GM12878 (cell line): ENCODE data around the gene KIAA2012. TPM values are rescaled to one million over a fixed set of nuclear protein-coding genes. Genes with fewer than 3 reads are reported as not detected.

Experiments
- ATAC-seq: fragments of 200-7000 bp; cut with Tn5 transposase; 3 replicates; pipeline ENCODE4 v1.9.1; 2020; ENCODE audit warnings: mild to moderate bottlenecking, moderate library complexity
- BruUV-seq: library from RNA; stranded (reverse); fragments of 400-500 nt; replicated peaks from 2 replicates; lab custom pipeline; 2021; lab: Mats Ljungman, UMichigan
- CTCF ChIA-PET: fragments of 300-600 bp; sonication (Branson Sonifier 250); formaldehyde crosslinking; extraction: SDS; loops from one replicate; lab custom pipeline; 2021; ENCODE audit warnings: inconsistent platforms; lab: Yijun Ruan, JAX
- POLR2A ChIA-PET: fragments of 350-600 bp; formaldehyde crosslinking; extraction: SDS; loops from one replicate; lab custom pipeline; 2021; ENCODE audit warnings: inconsistent platforms; lab: Charles Lee
- RAD21 ChIA-PET: fragments of 300-600 bp; sonication (Branson Sonifier 250); formaldehyde crosslinking; loops from one replicate; lab custom pipeline; 2023; ENCODE audit warnings: antibody characterized with exemption; ENCODE audit not compliant: unreplicated experiment; lab: Charles Lee
- SMC1A ChIA-PET: fragments of 300-600 bp; sonication (Branson Sonifier 250); formaldehyde crosslinking; loops from one replicate; lab custom pipeline; 2023; ENCODE audit not compliant: unreplicated experiment, uncharacterized antibody; lab: Charles Lee
- DNase-seq: peaks from one replicate; pipeline ENCODE4 v3.0.0-alpha.2; 2011; ENCODE audit warnings: low read depth, low spot score
- FAIRE-seq: peaks from 3 replicates; lab custom pipeline; 2011; peaks lifted over from hg19 to GRCh38; lab: Jason Lieb, UNC
- H2AFZ ChIP-seq: 2 replicates; pipeline ENCODE4 v1.6.0; 2011; ENCODE audit warnings: low read depth, low read length, control low read depth; ENCODE audit not compliant: control insufficient read depth
- H3K27ac ChIP-seq: 2 replicates; pipeline ENCODE4 v1.5.1; 2011; ENCODE audit warnings: control low read depth; ENCODE audit not compliant: control insufficient read depth, insufficient read depth
- H3K27me3 ChIP-seq, 2 experiments: replicated peaks in 1 of 2; 2 replicates each; pipeline versions ENCODE4 v1.6.0 to v1.6.1; 2011; ENCODE audit warnings: low read length in 1 of 2; ENCODE audit not compliant: control insufficient read depth in 2 of 2, insufficient read depth in 2 of 2
- H3K36me3 ChIP-seq, 2 experiments: 2 replicates each; pipeline ENCODE4 v1.5.1; 2011; ENCODE audit warnings: low read length in 1 of 2; ENCODE audit not compliant: control insufficient read depth in 2 of 2, insufficient read depth in 2 of 2
- H3K4me1 ChIP-seq: 2 replicates; pipeline ENCODE4 v1.6.1; 2011; ENCODE audit warnings: mild to moderate bottlenecking, low read length, moderate library complexity, mixed read lengths; ENCODE audit not compliant: control insufficient read depth, insufficient read depth
- H3K4me2 ChIP-seq: 2 replicates; pipeline ENCODE4 v1.6.0; 2011; ENCODE audit warnings: control low read depth; ENCODE audit not compliant: control insufficient read depth, insufficient read depth
- H3K4me3 ChIP-seq: fragments of 200-600 bp; sonication (generic); 2 replicates; pipeline ENCODE4 v1.5.1; 2016
- H3K79me2 ChIP-seq: 2 replicates; pipeline ENCODE4 v1.6.0; 2011; ENCODE audit warnings: low read length; ENCODE audit not compliant: control insufficient read depth, insufficient read depth
- H3K9ac ChIP-seq: 2 replicates; pipeline ENCODE4 v1.8.0; 2011; ENCODE audit warnings: low read length, control low read depth, mixed read lengths; ENCODE audit not compliant: control insufficient read depth, insufficient read depth
- H3K9me3 ChIP-seq: replicated peaks from 3 replicates; pipeline ENCODE4 v1.5.1; 2011; ENCODE audit warnings: mild to moderate bottlenecking, low read length; ENCODE audit not compliant: control insufficient read depth, insufficient read depth
- H4K20me1 ChIP-seq: 2 replicates; pipeline ENCODE4 v1.6.0; 2011; ENCODE audit not compliant: control insufficient read depth, insufficient read depth
- CBX5 ChIP-seq: sonication (generic); IDR thresholded peaks from 2 replicates; pipeline ENCODE4 v1.6.1; 2016; ENCODE audit warnings: low read depth, moderate library complexity, mild to moderate bottlenecking, inconsistent platforms
- CREB1 ChIP-seq: IDR thresholded peaks from 2 replicates; pipeline ENCODE4 v1.6.1; 2012; ENCODE audit warnings: low read depth, mild to moderate bottlenecking, inconsistent platforms
- CREM ChIP-seq: IDR thresholded peaks from 2 replicates; pipeline ENCODE4 v1.6.1; 2014; ENCODE audit warnings: antibody characterized with exemption, low read depth
- GATAD2B ChIP-seq: fragments of 450-650 bp; conservative IDR thresholded peaks from 2 replicates; pipeline ENCODE4 v1.6.1; 2017; ENCODE audit warnings: low read depth, mild to moderate bottlenecking, moderate library complexity
- MEF2A ChIP-seq: IDR thresholded peaks from 2 replicates; pipeline ENCODE4 v1.6.1; 2011; ENCODE audit warnings: low read depth, mild to moderate bottlenecking, low read length, moderate library complexity; ENCODE audit not compliant: insufficient read depth
- MTA3 ChIP-seq: IDR thresholded peaks from 2 replicates; pipeline ENCODE4 v1.6.1; 2012; ENCODE audit warnings: low read length, inconsistent platforms, borderline replicate concordance
- NFIC ChIP-seq: IDR thresholded peaks from 2 replicates; pipeline ENCODE4 v1.6.1; 2012; ENCODE audit warnings: low read depth, mild to moderate bottlenecking, inconsistent platforms, low read length, moderate library complexity
- POU2F2 ChIP-seq: IDR thresholded peaks from 3 replicates; pipeline ENCODE4 v1.6.1; 2011; ENCODE audit warnings: low read depth, mild to moderate bottlenecking, low read length, borderline replicate concordance
- RBBP5 ChIP-seq: fragments of 200-600 bp; sonication (generic); conservative IDR thresholded peaks from 2 replicates; pipeline ENCODE4 v1.6.1; 2016
- SMC3 ChIP-seq: IDR thresholded peaks from 2 replicates; pipeline ENCODE4 v1.6.1; 2011; ENCODE audit warnings: low read length, improper control_type of control experiment, borderline replicate concordance
- WGBS: methylation state at CpG from one replicate; pipeline ENCODE4 v1.1.6; 2016; ENCODE audit warnings: low lambda C conversion rate; ENCODE audit not compliant: insufficient replicate concordance, insufficient coverage; ENCODE audit errors: missing lambda C conversion rate; 5-methylcytosine and 5-hydroxymethylcytosine counted together
- in situ Hi-C: fragments of 300-500 bp; cut with MboI; formaldehyde crosslinking; loops from 9 replicates; pipeline ENCODE4 v1.14.3; 2018; ENCODE audit warnings: mixed read lengths
- intact Hi-C: fragments of 100-400 bp; cut with micrococcal nuclease; formaldehyde crosslinking; loops from one replicate; pipeline ENCODE4 v1.14.2; 2022; ENCODE audit not compliant: unreplicated experiment
- polyA plus RNA-seq, 11 experiments: library from polyadenylated mRNA; depleted of rRNA in 4 of 11; unstranded in 6 of 11; stranded (reverse) in 5 of 11; fragments of >200 nt; fragmentation: Nextera tagmentation in 4 of 11; fragmentation: Illumina TruSeq in 1 of 11; extraction: Ambion mirVana in 4 of 11; extraction: Trizol in 1 of 11; gene quantifications; 1 replicate in 1 of 11; 2 replicates in 10 of 11; pipeline versions ENCODE4 v1.2.1 to v1.2.3, GENCODE V29; 2011 to 2016; ENCODE audit warnings: inconsistent platforms in 2 of 11, missing spikeins in 2 of 11, low read depth in 1 of 11
- total RNA-seq, 4 experiments: library from RNA; depleted of rRNA in 3 of 4; stranded (reverse); fragments of >200 nt in 3 of 4; fragmentation: Illumina TruSeq in 1 of 4; extraction: Trizol in 1 of 4; gene quantifications; 2 replicates each; pipeline versions ENCODE4 v1.2.1 to v1.2.3, GENCODE V29; 2013 to 2021
- TF ChIP-seq, protein P1 (sequence below): fragments of 450-650 bp; IDR thresholded peaks from 2 replicates; pipeline ENCODE4 v1.6.1; 2017; ENCODE audit warnings: antibody characterized with exemption, mild to moderate bottlenecking, moderate library complexity
- TF ChIP-seq, protein P2 (sequence below): fragments of 450-650 bp; IDR thresholded peaks from 2 replicates; pipeline ENCODE4 v1.6.1; 2016; ENCODE audit warnings: mild to moderate bottlenecking, moderate library complexity, borderline replicate concordance

The KIAA2012 gene
- total and polyA plus RNA-seq, 10 of the 15 experiments (the other 5 are each of a cell fraction or from before 2014, with no cell fraction given): 0.03 TPM; not detected in 9

DNA sequence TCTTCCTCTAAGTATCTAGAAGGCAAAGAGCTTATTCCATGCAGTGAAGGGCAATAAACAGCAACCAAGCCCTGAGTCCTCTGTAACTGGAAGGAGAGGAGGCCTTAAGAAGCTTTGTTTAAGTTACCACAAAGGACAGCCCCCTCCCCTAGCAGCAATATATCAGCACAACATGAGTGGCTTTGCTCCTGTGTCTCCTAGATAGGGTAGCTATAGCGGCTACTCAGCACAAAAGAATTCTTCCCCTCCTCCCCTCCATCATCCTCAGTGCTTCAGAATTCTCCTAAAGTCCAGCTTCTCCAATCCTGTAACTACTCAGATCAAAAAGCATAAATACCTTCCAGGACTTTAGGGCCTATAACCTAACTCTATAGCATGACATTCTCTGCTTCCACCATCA, 148.8 kb downstream of the KIAA2012 start (continued):
- TF ChIP-seq, protein P1, sequence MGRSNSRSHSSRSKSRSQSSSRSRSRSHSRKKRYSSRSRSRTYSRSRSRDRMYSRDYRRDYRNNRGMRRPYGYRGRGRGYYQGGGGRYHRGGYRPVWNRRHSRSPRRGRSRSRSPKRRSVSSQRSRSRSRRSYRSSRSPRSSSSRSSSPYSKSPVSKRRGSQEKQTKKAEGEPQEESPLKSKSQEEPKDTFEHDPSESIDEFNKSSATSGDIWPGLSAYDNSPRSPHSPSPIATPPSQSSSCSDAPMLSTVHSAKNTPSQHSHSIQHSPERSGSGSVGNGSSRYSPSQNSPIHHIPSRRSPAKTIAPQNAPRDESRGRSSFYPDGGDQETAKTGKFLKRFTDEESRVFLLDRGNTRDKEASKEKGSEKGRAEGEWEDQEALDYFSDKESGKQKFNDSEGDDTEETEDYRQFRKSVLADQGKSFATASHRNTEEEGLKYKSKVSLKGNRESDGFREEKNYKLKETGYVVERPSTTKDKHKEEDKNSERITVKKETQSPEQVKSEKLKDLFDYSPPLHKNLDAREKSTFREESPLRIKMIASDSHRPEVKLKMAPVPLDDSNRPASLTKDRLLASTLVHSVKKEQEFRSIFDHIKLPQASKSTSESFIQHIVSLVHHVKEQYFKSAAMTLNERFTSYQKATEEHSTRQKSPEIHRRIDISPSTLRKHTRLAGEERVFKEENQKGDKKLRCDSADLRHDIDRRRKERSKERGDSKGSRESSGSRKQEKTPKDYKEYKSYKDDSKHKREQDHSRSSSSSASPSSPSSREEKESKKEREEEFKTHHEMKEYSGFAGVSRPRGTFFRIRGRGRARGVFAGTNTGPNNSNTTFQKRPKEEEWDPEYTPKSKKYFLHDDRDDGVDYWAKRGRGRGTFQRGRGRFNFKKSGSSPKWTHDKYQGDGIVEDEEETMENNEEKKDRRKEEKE: no peak
- TF ChIP-seq SMC3 (no peak), CBX5 (no peak)
- TF ChIP-seq, all 136 proteins: peak for 0

DNA sequence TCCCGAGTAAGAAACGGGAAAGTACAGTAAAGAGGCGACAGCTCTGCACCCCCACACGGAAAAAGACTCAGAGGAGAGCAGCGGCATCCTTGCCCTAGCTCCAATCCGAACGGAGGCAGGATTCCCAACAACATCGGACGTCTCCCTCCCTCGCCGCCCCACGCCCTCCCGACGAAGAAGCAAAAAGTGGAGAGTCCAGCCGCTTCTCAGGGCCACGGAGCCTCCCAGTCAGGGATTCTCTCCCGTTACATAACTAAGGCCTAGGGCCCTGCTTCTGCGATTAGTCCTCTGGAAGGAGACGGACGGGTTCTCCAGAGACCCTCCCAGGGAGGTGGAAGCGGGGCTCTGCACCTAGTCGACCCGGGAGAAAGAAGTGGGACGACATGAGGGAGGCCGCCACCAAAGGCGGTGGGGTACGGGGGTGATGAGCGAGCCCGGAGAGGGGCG, 164.8 kb downstream of the KIAA2012 start:
- SMC1A ChIA-PET: interaction anchor here (0.9 to 1.9 kb wide), 5 partner anchors 27 to 1004 kb away, joined by 3 to 6 read pairs (median 4); partner anchors contain the start of gene NOP58
- intact Hi-C loops (loop anchor here (1.0 to 5.0 kb wide), 2 partner anchors 21 to 34 kb away; no protein-coding TSS in a partner anchor), in situ Hi-C loops (no loop called here)
- Histone ChIP-seq H3K27me3 (no peaks in the 10 kb centered on the region), H4K20me1 (no peaks in the 10 kb centered on the region; the same call in 1 of the 2 replicates), H3K4me3 (peak overlapping the region; percentile 91), H3K9me3 (no peaks in the 10 kb centered on the region), H3K4me2 (peak overlapping the region; percentile 75), H3K27ac (peak overlapping the region; percentile 72), H2AFZ (peak overlapping the region; percentile 62), H3K9ac (peak overlapping the region; percentile 86), H3K79me2 (peaks cover 51% of the 10 kb centered on the region), H3K36me3 (no peaks in the 10 kb centered on the region), H3K4me1 (no peaks in the 10 kb centered on the region)
- BruUV-seq: no TSS peak
- no peak for FAIRE-seq
- under 1% methylated on average over 28 of the region's 30 CpGs for WGBS
- ATAC-seq: peak; percentile 70
- no peak for DNase-seq
- RAD21 ChIA-PET: interaction anchor here (0.9 to 1.4 kb wide), 2 partner anchors 29 to 34 kb away, joined by 3 to 4 read pairs; no protein-coding TSS in a partner anchor
- CTCF ChIA-PET: interaction anchor here (0.6 to 1.5 kb wide), 6 partner anchors 8 to 378 kb away, joined by 3 to 4 read pairs (median 4); partner anchors contain the start of gene NOP58
- POLR2A ChIA-PET: interaction anchor here (0.6 to 1.5 kb wide), 6 partner anchors 9 to 33 kb away, joined by 3 to 4 read pairs (median 4); partner anchors contain the start of gene NOP58
- no peak for TF ChIP-seq GATAD2B
- no peak for TF ChIP-seq RBBP5
- no peak for TF ChIP-seq MEF2A
- TF ChIP-seq POU2F2: no peak
- no peak for TF ChIP-seq NFIC
- no peak for TF ChIP-seq CREB1
- TF ChIP-seq, protein P2, sequence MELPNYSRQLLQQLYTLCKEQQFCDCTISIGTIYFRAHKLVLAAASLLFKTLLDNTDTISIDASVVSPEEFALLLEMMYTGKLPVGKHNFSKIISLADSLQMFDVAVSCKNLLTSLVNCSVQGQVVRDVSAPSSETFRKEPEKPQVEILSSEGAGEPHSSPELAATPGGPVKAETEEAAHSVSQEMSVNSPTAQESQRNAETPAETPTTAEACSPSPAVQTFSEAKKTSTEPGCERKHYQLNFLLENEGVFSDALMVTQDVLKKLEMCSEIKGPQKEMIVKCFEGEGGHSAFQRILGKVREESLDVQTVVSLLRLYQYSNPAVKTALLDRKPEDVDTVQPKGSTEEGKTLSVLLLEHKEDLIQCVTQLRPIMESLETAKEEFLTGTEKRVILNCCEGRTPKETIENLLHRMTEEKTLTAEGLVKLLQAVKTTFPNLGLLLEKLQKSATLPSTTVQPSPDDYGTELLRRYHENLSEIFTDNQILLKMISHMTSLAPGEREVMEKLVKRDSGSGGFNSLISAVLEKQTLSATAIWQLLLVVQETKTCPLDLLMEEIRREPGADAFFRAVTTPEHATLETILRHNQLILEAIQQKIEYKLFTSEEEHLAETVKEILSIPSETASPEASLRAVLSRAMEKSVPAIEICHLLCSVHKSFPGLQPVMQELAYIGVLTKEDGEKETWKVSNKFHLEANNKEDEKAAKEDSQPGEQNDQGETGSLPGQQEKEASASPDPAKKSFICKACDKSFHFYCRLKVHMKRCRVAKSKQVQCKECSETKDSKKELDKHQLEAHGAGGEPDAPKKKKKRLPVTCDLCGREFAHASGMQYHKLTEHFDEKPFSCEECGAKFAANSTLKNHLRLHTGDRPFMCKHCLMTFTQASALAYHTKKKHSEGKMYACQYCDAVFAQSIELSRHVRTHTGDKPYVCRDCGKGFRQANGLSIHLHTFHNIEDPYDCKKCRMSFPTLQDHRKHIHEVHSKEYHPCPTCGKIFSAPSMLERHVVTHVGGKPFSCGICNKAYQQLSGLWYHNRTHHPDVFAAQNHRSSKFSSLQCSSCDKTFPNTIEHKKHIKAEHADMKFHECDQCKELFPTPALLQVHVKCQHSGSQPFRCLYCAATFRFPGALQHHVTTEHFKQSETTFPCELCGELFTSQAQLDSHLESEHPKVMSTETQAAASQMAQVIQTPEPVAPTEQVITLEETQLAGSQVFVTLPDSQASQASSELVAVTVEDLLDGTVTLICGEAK: no peak
- no peak for TF ChIP-seq CREM
- no peak for TF ChIP-seq MTA3
